HEK293 (cell line): ENCODE measurements around the gene AFP.

Experiments used
- CTCF ChIA-PET: fragments of 350-600 bp; formaldehyde crosslinking; extraction: SDS; loops from one replicate; lab custom pipeline; 2021; ENCODE audit warnings: antibody characterized with exemption; lab: Yijun Ruan, JAX
- POLR2A ChIA-PET: fragments of 300-600 bp; formaldehyde crosslinking; extraction: SDS; loops from one replicate; lab custom pipeline; 2020; ENCODE audit warnings: antibody characterized with exemption, inconsistent platforms; lab: Yijun Ruan, JAX
- H3K27ac ChIP-seq: fragments of 200-500 bp; sonication (Bioruptor generic); 2 replicates; pipeline ENCODE4 v1.5.1; 2014; ENCODE audit warnings: low read depth, low read length, control low read depth, inconsistent platforms; ENCODE audit errors: extremely low read depth
- H3K36me3 ChIP-seq, 2 experiments: fragments of 200-500 bp in 1 of 2; sonication (Bioruptor generic) in 1 of 2; 1 replicate in 1 of 2; 2 replicates in 1 of 2; pipeline ENCODE4 v1.5.1; 2014 to 2017; ENCODE audit warnings: inconsistent platforms in 2 of 2, low read length in 2 of 2; ENCODE audit not compliant: control insufficient read depth in 2 of 2, insufficient read depth in 1 of 2
- H3K4me1 ChIP-seq: fragments of 200-500 bp; sonication (Bioruptor generic); 2 replicates; pipeline ENCODE4 v1.5.1; 2014; ENCODE audit warnings: mild to moderate bottlenecking, low read length, inconsistent platforms; ENCODE audit not compliant: control insufficient read depth, insufficient read depth
- H3K4me3 ChIP-seq: 2 replicates; pipeline ENCODE4 v1.5.1; 2011; ENCODE audit warnings: low read depth, mild to moderate bottlenecking, control low read depth, low read length, moderate library complexity
- H3K9me3 ChIP-seq: fragments of 200-500 bp; sonication (Bioruptor generic); 2 replicates; pipeline ENCODE4 v1.5.1; 2014; ENCODE audit warnings: low read depth, low read length, inconsistent platforms; ENCODE audit not compliant: control insufficient read depth, insufficient read depth
- RBAK ChIP-seq: fragments of 450-650 bp; formaldehyde crosslinking; IDR thresholded peaks from 2 replicates; pipeline ENCODE4 v1.5.1; 2016; ENCODE audit warnings: missing biosample characterization, missing genetic modification characterization
- SALL2 ChIP-seq: fragments of 450-650 bp; formaldehyde crosslinking; IDR thresholded peaks from 2 replicates; pipeline ENCODE4 v1.5.0; 2017; ENCODE audit warnings: missing biosample characterization, mild to moderate bottlenecking, missing genetic modification characterization, borderline replicate concordance
- SP7 ChIP-seq: fragments of 450-650 bp; formaldehyde crosslinking; IDR thresholded peaks from 2 replicates; pipeline ENCODE4 v1.5.1; 2016; ENCODE audit warnings: missing biosample characterization, missing genetic modification characterization
- ZFP41 ChIP-seq: fragments of 450-650 bp; formaldehyde crosslinking; IDR thresholded peaks from 2 replicates; pipeline ENCODE4 v1.5.1; 2016; ENCODE audit warnings: missing biosample characterization, missing genetic modification characterization, borderline replicate concordance
- ZIC2 ChIP-seq: fragments of 450-650 bp; formaldehyde crosslinking; IDR thresholded peaks from 2 replicates; pipeline ENCODE4 v1.5.1; 2016; ENCODE audit warnings: missing biosample characterization, missing genetic modification characterization
- ZNF121 ChIP-seq: fragments of 450-650 bp; formaldehyde crosslinking; IDR thresholded peaks from 2 replicates; pipeline ENCODE4 v1.5.1; 2016; ENCODE audit warnings: missing biosample characterization, missing genetic modification characterization
- ZNF16 ChIP-seq: fragments of 450-650 bp; formaldehyde crosslinking; IDR thresholded peaks from 2 replicates; pipeline ENCODE4 v1.5.1; 2016; ENCODE audit warnings: low read depth, missing biosample characterization, missing genetic modification characterization
- ZNF221 ChIP-seq: fragments of 450-650 bp; formaldehyde crosslinking; IDR thresholded peaks from 2 replicates; pipeline ENCODE4 v1.5.1; 2017; ENCODE audit warnings: missing biosample characterization, missing genetic modification characterization, borderline replicate concordance
- ZNF24 ChIP-seq: fragments of 450-650 bp; formaldehyde crosslinking; IDR thresholded peaks from 2 replicates; pipeline ENCODE4 v1.5.1; 2016; ENCODE audit warnings: missing biosample characterization, missing genetic modification characterization
- ZNF266 ChIP-seq: fragments of 450-650 bp; formaldehyde crosslinking; IDR thresholded peaks from 2 replicates; pipeline ENCODE4 v1.5.1; 2016; ENCODE audit warnings: missing biosample characterization, missing genetic modification characterization, low read depth
- ZNF274 ChIP-seq, 2 experiments: fragments of 200-500 bp in 1 of 2; fragments of 450-650 bp in 1 of 2; sonication (Bioruptor generic) in 1 of 2; formaldehyde crosslinking in 1 of 2; IDR thresholded peaks; 2 replicates each; pipeline versions ENCODE4 v1.5.1 to v1.6.1; 2014 to 2016; ENCODE audit warnings: borderline replicate concordance in 1 of 2, inconsistent platforms in 1 of 2, low read length in 1 of 2, missing biosample characterization in 1 of 2, missing genetic modification characterization in 1 of 2
- ZNF292 ChIP-seq: fragments of 450-650 bp; formaldehyde crosslinking; IDR thresholded peaks from 2 replicates; pipeline ENCODE4 v1.5.1; 2016; ENCODE audit warnings: low read depth, missing biosample characterization, missing genetic modification characterization, borderline replicate concordance
- ZNF48 ChIP-seq: fragments of 450-650 bp; formaldehyde crosslinking; IDR thresholded peaks from 2 replicates; pipeline ENCODE4 v1.5.1; 2016; ENCODE audit warnings: missing biosample characterization, missing genetic modification characterization
- ZNF501 ChIP-seq: fragments of 450-650 bp; formaldehyde crosslinking; IDR thresholded peaks from 2 replicates; pipeline ENCODE4 v1.5.1; 2016; ENCODE audit warnings: missing biosample characterization, missing genetic modification characterization
- ZNF610 ChIP-seq: fragments of 450-650 bp; formaldehyde crosslinking; IDR thresholded peaks from 2 replicates; pipeline ENCODE4 v1.5.1; 2016; ENCODE audit warnings: missing biosample characterization, missing genetic modification characterization, borderline replicate concordance
- ZNF654 ChIP-seq: fragments of 450-650 bp; formaldehyde crosslinking; IDR thresholded peaks from 2 replicates; pipeline ENCODE4 v1.5.1; 2016; ENCODE audit warnings: low read depth, missing biosample characterization, missing genetic modification characterization
- ZNF677 ChIP-seq: fragments of 450-650 bp; IDR thresholded peaks from 2 replicates; pipeline ENCODE4 v1.5.0; 2018; ENCODE audit warnings: missing biosample characterization, mild to moderate bottlenecking, missing genetic modification characterization, moderate library complexity
- ZNF777 ChIP-seq: fragments of 450-650 bp; formaldehyde crosslinking; IDR thresholded peaks from 2 replicates; pipeline ENCODE4 v1.5.1; 2017; ENCODE audit warnings: missing biosample characterization, missing genetic modification characterization, borderline replicate concordance
- ZXDB ChIP-seq: fragments of 450-650 bp; formaldehyde crosslinking; IDR thresholded peaks from 2 replicates; pipeline ENCODE4 v1.5.1; 2016; ENCODE audit warnings: missing biosample characterization, missing genetic modification characterization
- TF ChIP-seq, protein P1 (sequence below): fragments of 450-650 bp; formaldehyde crosslinking; IDR thresholded peaks from 2 replicates; pipeline ENCODE4 v1.5.0; 2017; ENCODE audit warnings: missing biosample characterization, missing genetic modification characterization, borderline replicate concordance
- TF ChIP-seq, protein P2 (sequence below): fragments of 450-650 bp; formaldehyde crosslinking; IDR thresholded peaks from 2 replicates; pipeline ENCODE4 v1.5.1; 2016; ENCODE audit warnings: missing biosample characterization, missing genetic modification characterization, borderline replicate concordance

AFP gene

GRCh38 chr4:73487233-73487632 is 51.2 kb downstream of the AFP start:
- Histone ChIP-seq H3K4me1 (no peaks in the 10 kb centered on the region), H3K4me3 (no peak overlapping the region), H3K27ac (no peak overlapping the region), H3K36me3 (no peaks in the 10 kb centered on the region), H3K9me3 (no peaks in the 10 kb centered on the region)
- ChIA-PET CTCF (interaction anchor here (0.7 kb wide), 1 partner anchor 648 kb away, joined by 3 read pairs; no protein-coding TSS in a partner anchor), POLR2A (no interaction called here)
- TF ChIP-seq ZXDB (no peak), SALL2 (tag by site-specific recombination) (no peak), ZIC2 (tag by site-specific recombination) (peak; percentile 56), ZNF266 (tag by site-specific recombination) (no peak)

DNA sequence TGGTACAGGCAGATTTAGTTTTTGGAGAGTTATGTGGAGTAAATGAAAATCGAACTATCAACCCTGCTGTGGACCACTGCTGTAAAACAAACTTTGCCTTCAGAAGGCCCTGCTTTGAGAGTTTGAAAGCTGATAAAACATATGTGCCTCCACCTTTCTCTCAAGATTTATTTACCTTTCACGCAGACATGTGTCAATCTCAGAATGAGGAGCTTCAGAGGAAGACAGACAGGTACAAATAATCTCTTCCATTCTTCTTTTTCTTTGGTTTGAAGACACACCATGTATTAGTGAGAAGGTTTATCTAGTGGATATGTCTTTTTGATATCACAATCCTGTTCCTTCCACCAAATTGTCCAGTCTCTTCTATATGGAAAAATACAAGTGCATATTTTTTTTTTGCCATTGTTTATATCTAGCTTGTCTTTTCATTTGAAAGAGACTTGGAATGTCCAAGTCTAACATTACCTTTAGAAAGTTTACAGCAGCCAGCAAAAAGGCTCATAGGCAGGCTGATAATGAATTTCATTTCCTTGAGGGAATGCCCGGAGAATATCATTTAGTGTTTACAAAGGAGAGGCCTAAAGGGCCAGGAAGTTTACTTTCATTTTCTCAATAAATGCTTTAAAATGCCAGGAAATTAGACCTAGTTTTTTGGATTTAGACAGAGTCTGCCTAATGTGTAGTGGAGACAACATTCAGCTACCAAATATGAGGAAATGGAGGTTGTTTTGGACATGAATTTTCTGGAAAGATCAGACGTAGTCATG is 64.2 kb downstream of the AFP start:
- H3K4me1 ChIP-seq = no peaks in the 10 kb centered on the region
- ChIA-PET CTCF (interaction anchor here (0.5 to 0.6 kb wide), 2 partner anchors 717 to 999 kb away, joined by 3 read pairs; no protein-coding TSS in a partner anchor), POLR2A (no interaction called here)
- no peak for TF ChIP-seq ZNF121 (tag by site-specific recombination)
- no peak overlapping the region for H3K4me3 ChIP-seq
- H3K36me3 ChIP-seq = no peaks in the 10 kb centered on the region
- H3K9me3 ChIP-seq = no peaks in the 10 kb centered on the region
- no peak overlapping the region for H3K27ac ChIP-seq

GRCh38 chr4:73501664-73502265 is 65.7 kb downstream of the AFP start:
- ChIA-PET POLR2A (no interaction called here), CTCF (interaction anchor here (0.9 kb wide), 1 partner anchor 143 kb away, joined by 4 read pairs; no protein-coding TSS in a partner anchor)
- H3K4me3 ChIP-seq = no peak overlapping the region
- H3K27ac ChIP-seq = no peak overlapping the region
- H3K4me1 ChIP-seq = no peaks in the 10 kb centered on the region
- H3K36me3 ChIP-seq = no peaks in the 10 kb centered on the region
- H3K9me3 ChIP-seq = no peaks in the 10 kb centered on the region
- TF ChIP-seq SP7 (tag by site-specific recombination) (no peak), ZNF654 (tag by site-specific recombination) (no peak), ZNF677 (tag by site-specific recombination) (no peak), ZFP41 (no peak), ZNF777 (tag by site-specific recombination) (no peak), ZNF221 (tag by site-specific recombination) (no peak)

- Histone ChIP-seq H3K36me3 (no peaks in the 10 kb centered on the region), H3K4me3 (no peak overlapping the region), H3K9me3 (no peaks in the 10 kb centered on the region), H3K4me1 (no peaks in the 10 kb centered on the region), H3K27ac (no peak overlapping the region)
- CTCF ChIA-PET = no interaction called here
- POLR2A ChIA-PET = no interaction called here
- TF ChIP-seq ZFP41 = no peak
- no peak for TF ChIP-seq ZNF274 (IDR thresholded peaks at IDR 0.05; ENCODE audit: low read length)
- TF ChIP-seq ZNF274 (tag by site-specific recombination; IDR thresholded peaks at IDR 0.05; ENCODE audit: borderline replicate concordance) = no peak
- TF ChIP-seq ZNF24 = no peak
- no peak for TF ChIP-seq RBAK (tag by site-specific recombination)
- TF ChIP-seq, protein P1, sequence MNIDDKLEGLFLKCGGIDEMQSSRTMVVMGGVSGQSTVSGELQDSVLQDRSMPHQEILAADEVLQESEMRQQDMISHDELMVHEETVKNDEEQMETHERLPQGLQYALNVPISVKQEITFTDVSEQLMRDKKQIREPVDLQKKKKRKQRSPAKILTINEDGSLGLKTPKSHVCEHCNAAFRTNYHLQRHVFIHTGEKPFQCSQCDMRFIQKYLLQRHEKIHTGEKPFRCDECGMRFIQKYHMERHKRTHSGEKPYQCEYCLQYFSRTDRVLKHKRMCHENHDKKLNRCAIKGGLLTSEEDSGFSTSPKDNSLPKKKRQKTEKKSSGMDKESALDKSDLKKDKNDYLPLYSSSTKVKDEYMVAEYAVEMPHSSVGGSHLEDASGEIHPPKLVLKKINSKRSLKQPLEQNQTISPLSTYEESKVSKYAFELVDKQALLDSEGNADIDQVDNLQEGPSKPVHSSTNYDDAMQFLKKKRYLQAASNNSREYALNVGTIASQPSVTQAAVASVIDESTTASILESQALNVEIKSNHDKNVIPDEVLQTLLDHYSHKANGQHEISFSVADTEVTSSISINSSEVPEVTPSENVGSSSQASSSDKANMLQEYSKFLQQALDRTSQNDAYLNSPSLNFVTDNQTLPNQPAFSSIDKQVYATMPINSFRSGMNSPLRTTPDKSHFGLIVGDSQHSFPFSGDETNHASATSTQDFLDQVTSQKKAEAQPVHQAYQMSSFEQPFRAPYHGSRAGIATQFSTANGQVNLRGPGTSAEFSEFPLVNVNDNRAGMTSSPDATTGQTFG (tag by site-specific recombination) = no peak
- TF ChIP-seq ZNF501 (tag by site-specific recombination) = no peak
- TF ChIP-seq, protein P2, sequence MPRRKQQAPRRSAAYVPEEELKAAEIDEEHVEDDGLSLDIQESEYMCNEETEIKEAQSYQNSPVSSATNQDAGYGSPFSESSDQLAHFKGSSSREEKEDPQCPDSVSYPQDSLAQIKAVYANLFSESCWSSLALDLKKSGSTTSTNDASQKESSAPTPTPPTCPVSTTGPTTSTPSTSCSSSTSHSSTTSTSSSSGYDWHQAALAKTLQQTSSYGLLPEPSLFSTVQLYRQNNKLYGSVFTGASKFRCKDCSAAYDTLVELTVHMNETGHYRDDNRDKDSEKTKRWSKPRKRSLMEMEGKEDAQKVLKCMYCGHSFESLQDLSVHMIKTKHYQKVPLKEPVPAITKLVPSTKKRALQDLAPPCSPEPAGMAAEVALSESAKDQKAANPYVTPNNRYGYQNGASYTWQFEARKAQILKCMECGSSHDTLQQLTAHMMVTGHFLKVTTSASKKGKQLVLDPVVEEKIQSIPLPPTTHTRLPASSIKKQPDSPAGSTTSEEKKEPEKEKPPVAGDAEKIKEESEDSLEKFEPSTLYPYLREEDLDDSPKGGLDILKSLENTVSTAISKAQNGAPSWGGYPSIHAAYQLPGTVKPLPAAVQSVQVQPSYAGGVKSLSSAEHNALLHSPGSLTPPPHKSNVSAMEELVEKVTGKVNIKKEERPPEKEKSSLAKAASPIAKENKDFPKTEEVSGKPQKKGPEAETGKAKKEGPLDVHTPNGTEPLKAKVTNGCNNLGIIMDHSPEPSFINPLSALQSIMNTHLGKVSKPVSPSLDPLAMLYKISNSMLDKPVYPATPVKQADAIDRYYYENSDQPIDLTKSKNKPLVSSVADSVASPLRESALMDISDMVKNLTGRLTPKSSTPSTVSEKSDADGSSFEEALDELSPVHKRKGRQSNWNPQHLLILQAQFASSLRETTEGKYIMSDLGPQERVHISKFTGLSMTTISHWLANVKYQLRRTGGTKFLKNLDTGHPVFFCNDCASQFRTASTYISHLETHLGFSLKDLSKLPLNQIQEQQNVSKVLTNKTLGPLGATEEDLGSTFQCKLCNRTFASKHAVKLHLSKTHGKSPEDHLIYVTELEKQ = no peak
- no peak for TF ChIP-seq ZNF16
- no peak for TF ChIP-seq ZNF610
- no peak for TF ChIP-seq ZNF48 (tag by site-specific recombination)
- TF ChIP-seq ZNF292 (tag by site-specific recombination) = no peak
Observed at GRCh38 chr4:73505567-73505966, 69.5 kb downstream of the AFP start.
